GM12892 (cell line): ENCODE results near the gene ASB6.

Source experiments
- POLR2A ChIP-seq: IDR thresholded peaks from 2 replicates; pipeline ENCODE4 v1.6.1; 2011; ENCODE audit warnings: low read depth, low read length, control low read depth
- POLR2AphosphoS5 ChIP-seq: IDR thresholded peaks from 2 replicates; pipeline ENCODE4 v1.6.1; 2011; ENCODE audit warnings: low read depth, low read length, control low read depth
- TAF1 ChIP-seq: IDR thresholded peaks from 2 replicates; pipeline ENCODE4 v1.6.1; 2011; ENCODE audit warnings: low read depth, mild to moderate bottlenecking, control low read depth, low read length, borderline replicate concordance

DNA sequence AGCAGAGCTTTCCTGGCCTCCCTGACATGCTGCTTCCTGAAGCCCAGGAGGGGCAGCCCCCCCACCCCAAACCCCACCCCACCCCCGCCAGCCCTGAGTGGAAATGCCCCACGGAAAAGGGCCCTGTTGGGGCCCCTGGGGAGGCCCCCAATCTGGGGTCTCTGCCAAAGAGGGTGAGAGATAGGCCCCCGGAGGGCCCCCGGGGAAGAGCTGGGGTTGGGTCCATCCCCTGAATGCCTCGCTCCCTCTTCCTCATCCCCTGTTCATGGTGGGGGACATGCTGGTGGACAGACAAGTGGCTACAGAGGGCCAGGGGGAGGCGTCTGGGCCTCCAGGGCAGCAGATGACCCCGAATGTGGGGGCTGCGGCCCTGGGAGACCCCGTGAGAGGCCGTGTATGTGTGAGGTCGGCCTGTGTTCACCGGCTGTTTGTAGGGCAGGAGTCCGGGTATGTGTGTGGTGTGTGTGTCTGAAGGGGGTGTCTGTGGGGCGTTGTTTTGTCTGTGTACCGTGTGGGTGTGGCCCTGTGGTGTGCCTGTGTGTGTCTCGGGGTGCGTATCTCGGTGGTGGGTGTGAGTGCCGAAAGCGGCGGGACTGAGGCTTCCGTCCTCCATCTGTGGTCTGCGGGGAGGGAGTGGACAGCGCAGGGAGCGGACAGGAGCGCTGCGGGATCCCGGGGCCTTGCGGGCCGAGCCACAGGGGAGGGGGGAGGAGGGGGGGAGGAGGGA lies 32.3 kb downstream of the ASB6 start:
- TF ChIP-seq POLR2AphosphoS5 (no peak), TAF1 (no peak), POLR2A (no peak)
